NCI-H82 (cell line): ENCODE measurements around the gene TXN2.
A peak's percentile ranks its signal among the peaks of the same experiment; 100 is the strongest.

Source experiments
- DNase-seq: peaks from one replicate; lab custom pipeline; 2025; lab: John Stamatoyannopoulos, UW

Gene TXN2

GRCh38 chr22:36486619-36487384 is 5.4 kb upstream of the TXN2 start:
- peak; percentile 66 for DNase-seq

DNA sequence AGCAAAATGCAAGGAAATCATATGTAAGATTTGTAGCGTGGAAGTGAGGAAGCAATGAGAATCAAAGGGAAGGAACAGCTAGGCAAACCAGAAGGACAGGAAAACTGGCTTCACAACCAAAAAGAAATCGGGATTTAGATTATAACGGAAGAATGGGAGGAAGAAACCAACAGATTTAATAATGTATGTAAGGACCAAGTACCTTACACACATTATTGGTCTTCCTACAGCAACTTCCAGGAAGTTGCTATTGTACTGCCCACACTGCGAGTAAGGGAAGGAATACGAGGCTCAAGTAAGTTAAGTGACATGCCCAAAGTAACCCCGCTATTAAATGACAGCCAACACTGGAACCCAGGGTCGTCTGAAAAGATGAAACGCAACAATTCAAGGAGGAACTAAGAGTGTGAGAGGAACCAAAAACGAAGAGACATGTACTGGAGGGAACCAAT is 473 bp downstream of the TXN2 start:
- DNase-seq: no peak

DNA sequence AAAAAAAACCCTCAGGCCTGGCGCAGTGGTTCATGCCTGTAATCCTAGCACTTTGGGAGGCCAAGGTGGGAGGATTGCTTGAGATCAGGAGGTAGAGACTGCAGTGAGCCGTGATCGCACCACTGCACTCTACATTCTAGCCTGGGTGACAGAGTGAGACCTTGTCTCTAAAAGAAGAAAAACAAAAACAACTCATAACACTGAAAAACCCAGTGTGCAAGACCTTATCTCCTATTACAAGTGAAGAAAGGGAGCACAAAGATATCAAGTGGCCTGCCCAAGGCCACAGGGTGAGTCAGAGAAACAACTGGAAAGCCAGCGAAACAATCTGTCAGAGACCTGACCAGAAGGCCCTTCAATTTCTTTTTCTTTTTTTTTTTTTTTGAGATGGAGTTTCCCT is 2.5 kb downstream of the TXN2 start:
- DNase-seq: no peak

DNA sequence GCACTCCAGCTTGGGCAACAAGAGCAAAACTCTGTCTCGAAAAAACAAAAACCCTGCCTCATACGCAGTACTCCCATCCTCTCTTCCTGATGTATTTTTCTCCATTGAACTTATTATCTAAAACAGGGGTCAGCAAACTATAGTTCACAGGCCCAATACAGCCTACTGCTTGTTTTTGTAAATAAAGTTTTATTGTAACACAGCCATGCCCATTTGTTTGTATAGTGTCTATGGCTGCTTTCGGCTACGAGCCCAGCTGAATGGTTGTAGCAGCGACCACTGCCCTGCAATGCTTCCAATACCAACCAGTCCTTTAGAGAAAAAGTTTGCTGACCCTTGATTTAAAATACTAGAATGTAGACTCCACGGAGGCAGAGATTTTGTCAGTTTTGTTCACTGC is 6.1 kb downstream of the TXN2 start:
- no peak for DNase-seq

DNA sequence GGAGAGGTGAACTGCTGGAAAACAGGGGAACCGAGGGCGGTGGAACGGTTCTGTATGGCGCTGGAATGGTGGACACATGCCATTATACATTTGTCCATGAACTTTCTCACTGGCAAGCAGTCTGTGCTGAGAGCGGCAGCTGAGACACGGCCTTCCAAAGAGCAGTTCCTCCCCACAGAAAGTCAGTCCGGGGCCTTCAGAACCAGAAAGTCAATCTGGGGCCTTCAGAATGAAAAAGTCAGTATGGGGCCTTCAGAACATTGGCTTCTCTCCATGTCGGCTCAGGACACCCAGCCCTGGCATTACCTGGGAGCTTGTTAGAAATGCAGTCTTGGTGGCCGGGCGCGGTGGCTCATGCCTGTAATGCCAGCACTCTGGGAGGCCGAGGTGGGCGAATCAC is 8.8 kb downstream of the TXN2 start:
- DNase-seq: no peak

GRCh38 chr22:36471341-36471821 is 10.1 kb downstream of the TXN2 start:
- no peak for DNase-seq

DNA sequence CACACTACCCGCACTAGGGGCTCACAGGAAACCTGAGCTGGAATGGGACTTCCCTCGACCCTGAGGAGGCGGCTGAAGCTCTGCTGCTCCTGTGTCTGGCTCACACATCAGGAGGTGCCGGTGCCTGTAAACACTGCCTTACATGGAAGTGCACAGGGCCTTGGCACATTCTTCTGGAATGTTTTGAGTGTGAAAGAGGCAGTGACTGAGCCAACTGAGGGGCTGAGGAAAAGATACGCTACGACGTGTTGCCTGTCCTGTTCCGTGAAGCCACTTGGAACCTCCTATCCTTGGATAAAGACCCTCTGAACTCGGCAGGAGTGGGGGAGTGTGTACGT is 10.5 kb downstream of the TXN2 start:
- no peak for DNase-seq

- DNase-seq: peak; percentile 82
Observed at GRCh38 chr22:36470162-36470993, 11.1 kb downstream of the TXN2 start.

DNA sequence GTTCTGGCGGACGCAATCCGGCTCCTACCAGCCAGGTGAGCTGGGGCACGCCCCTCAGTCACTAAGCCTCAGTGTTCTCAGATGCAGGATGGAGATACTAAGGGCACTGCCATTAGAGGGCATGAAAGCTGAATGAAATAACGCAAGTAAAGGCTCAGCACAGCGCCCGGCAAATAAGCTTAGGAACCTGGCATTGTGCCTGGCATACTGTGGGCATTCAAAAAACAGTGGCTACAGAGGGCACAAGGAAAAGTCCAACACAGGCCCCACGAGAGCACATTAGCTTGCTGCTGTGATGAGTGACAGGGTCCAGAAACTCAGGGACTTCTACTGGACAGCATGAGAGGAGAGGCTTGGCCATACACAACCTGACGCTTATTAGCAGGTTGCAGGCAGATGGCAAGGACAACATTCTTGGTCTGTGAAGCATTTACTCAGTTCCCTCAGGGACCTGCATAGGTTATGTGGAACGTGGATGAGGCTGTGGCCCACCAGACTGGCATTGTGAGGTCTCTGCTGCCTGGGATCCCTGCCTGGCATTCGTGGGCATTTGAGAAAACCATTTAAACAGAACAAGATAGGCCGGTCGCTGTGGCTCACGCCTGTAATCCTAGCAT is 12.2 kb downstream of the TXN2 start:
- no peak for DNase-seq

GRCh38 chr22:36467946-36468345 is 13.5 kb downstream of the TXN2 start:
- no peak for DNase-seq

- no peak for DNase-seq
Observed at GRCh38 chr22:36467042-36467810, 14.2 kb downstream of the TXN2 start.

GRCh38 chr22:36466258-36466657 is 15.2 kb downstream of the TXN2 start:
- DNase-seq: no peak

DNA sequence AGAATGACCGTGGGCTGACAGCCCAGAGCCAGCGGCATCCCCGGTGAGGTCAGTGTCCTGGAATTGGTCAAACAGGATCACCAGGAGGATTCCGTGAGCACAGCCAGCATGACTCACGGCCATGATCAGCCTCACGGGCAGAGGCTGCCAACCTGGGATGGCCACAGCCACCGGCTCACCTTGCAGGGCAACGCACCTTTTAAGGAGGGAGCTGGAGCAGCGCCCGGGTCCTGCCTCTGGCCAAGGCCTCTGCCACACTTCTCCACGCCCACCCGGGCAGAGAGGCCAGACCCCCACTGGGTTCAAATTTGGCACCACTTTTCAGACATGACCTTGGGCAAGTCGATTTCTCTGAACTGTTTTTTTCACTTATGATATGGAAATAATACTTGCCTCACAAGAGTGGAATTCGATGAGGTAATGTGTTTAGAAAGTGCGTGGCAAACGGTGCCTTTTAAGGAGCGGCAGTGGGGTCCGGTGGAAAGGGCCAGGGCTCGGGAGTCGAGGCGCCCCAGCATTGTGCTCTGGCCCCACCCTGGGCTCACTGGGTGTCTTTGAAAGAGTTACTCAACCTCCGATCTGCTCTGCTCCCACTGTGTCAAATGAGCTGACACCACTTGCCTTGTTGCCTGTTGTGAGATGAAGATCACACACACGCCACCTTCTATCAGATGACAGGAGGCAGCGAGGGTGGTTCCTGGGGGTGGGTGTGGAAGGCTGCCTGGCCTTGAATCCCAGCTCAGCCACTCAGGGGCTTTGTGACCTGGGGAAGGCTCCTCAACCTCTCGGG is 16.0 kb downstream of the TXN2 start:
- no peak for DNase-seq

GRCh38 chr22:36464715-36465231 is 16.7 kb downstream of the TXN2 start:
- no peak for DNase-seq

DNA sequence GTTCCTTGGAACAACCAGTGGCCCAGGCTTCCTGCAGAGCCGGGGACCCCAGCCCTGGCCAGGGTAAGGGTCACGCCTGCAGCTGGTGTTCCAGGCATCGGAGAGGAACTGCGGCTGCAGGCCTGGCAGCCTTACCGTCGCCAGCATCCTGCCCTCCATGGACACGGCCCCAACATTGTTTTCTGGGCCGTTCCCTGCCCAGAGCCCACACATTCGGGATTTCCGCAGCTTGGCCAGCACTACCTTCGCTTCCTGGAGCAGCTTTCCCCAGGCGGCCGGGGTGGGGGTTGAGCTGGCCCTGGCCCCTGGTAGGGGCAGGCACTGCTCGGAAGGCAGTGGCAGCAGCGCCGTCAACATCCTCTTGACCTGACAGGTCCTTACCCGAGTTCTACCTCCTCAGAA is 17.7 kb downstream of the TXN2 start:
- no peak for DNase-seq

DNA sequence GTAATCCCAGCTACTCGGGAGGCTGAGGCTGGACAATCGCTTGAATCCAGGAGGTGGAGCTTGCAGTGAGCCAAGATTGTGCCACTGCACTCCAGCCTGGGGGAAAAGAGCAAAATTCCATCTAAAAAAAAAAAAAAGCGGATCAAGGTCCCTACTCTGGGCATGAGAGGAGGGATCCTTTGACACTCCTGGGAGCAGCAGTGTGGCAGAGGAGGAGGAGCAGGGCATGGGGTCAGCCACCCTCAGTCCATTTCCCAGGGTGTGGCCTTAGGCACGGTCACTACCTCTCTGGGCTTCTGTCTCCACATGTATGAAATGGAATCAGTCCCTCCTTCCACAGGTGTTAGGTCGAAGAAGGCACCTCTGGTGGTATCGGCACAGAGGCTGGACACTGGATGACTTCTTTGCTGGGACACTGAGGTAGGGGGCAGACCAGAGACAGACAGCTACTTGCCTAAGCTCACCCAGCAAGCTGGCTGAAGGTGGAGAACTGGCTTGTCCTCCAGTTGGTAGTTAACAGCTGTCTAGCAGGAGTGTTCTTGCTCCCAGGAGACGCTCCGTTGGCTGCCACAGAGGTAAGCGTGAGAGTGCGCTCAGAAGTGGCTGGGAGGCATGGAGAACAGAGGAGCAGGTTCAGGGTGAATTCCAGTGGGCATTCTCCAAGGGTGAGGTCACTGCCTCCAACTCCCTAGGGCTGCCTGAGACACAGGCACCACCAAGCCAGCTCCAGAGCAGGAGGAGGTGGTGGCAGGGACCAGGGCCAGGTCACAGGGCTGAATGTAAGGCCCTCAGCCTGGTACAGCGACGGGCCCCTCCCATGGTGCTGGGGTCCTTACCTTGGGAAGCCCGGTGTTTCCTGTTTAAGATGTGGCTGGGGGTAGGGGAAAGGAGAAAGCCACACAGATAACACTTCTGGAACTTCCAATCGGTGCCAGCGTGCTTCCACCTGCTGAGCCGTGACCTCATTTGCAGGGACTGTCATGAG is 19.5 kb downstream of the TXN2 start:
- peak; percentile 12 for DNase-seq

DNA sequence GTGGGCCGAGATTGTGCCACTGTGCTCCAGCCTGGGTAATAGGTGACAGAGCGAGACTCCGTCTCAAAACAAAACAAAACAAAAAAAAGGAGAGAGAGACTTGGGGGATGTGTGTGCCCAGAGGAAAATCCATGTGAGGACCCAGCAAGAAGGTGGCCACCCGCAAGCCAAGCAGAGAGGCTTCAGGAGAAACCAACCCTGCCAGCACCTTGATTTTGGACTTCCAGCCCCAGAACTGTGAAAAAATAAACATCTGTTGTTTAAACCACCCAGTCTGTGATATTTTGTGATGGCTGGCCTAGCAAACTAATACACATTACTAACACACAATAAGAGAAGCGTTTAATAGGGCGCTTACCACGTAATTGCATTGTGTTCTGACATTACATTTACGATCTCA is 21.2 kb downstream of the TXN2 start:
- no peak for DNase-seq

DNA sequence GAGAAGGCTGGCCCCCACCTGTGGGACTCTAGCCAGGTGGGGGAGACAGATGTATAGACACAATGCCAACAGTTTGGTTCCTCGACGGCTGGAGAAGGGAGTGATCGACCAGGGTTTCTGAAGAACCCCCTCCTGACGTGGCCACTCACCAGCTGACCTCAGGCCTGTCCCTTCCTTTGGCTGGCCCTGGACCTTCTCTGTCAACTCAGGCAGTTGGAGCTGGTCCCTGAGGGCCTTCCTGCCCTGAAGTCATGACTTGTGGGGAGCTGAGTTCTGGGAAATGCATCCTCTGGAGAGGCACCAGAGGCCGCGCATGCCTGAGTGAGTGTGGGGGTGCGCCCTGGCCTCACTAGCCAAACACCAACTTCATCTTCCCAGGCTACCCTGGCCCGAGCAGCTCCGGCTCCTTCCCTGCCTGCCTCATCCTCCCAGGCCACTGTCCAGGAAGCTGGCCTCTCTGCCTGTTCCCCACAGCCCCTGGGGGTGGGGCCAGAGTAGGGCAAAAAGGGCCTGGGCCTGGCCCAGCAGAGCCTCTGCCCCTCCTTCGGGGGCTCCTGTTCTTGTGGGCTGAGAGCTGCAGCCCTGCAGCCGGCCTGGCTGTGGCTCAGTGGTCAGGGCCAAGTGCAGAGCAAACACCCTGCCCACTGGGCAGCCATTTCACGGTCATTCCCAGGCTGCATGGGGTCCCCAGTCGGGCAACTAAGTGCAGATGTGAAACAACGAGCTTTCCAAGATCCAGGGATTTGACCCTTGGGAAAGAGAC is 23.6 kb downstream of the TXN2 start:
- no peak for DNase-seq

- DNase-seq: no peak
Observed at GRCh38 chr22:36456464-36456845, 25.0 kb downstream of the TXN2 start.
